Ramos (cell line): ENCODE measurements around the gene HDDC2.

Experiments used
- in situ Hi-C: fragments of 300-500 bp; cut with MboI; formaldehyde crosslinking; loops from one replicate; pipeline ENCODE4 v1.14.3; 2022; ENCODE audit warnings: low sequenced_read_pairs; ENCODE audit not compliant: unreplicated experiment

Gene HDDC2, protein sequence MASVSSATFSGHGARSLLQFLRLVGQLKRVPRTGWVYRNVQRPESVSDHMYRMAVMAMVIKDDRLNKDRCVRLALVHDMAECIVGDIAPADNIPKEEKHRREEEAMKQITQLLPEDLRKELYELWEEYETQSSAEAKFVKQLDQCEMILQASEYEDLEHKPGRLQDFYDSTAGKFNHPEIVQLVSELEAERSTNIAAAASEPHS

DNA sequence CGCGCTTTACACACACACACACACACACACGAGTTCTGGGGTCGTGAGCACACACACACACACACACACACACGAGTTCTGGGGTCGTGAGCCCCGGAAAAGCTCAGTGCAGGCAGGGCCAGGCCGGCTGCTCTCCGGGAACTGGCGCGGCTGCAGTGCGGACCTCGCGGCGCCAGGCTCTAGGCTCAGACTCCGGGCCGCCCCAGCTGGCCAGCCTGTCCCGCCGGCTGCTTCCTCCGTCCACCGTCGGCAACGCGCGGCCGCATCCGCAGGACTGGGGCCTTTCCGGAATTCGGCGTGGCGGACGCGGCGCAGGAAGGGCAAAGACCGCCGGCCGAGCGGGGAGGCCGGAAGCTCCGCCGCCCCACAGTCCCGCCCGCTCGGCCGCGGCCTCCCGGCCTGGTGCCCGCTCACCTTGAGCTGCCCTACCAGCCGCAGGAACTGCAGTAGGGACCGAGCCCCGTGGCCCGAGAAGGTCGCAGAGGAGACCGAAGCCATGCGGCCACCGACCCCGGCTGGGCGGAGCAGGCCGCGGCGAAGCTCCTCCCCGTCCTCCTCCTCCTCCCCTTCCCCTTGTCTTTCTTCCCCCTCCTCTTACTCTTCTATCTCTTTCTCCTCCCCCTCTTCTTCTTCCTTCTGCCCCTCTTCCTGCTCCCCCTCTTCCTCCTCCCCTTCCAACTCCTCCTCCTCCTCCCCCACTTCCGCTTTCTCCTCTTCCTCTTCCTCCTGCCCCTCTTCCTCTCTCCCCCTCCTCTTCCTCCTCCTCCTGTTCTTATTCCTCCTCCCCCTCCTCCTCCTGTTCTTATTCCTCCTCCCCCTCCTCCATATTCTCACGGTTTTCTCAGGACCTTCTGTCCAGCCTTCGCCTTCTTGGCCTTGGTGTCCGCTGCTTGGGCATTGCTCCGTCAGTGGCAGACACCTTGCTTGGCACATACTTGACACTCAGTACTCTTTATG is at the start of gene HDDC2:
Gene HDDC2, minus strand, starts transcription at position 533 of the 957 bp plus-strand sequence. Its CDS starts 35 bp downstream, at position 498.
- in situ Hi-C loops, result loop anchor here (10.0 kb wide), 1 partner anchor 673 kb away; no protein-coding TSS in a partner anchor

DNA sequence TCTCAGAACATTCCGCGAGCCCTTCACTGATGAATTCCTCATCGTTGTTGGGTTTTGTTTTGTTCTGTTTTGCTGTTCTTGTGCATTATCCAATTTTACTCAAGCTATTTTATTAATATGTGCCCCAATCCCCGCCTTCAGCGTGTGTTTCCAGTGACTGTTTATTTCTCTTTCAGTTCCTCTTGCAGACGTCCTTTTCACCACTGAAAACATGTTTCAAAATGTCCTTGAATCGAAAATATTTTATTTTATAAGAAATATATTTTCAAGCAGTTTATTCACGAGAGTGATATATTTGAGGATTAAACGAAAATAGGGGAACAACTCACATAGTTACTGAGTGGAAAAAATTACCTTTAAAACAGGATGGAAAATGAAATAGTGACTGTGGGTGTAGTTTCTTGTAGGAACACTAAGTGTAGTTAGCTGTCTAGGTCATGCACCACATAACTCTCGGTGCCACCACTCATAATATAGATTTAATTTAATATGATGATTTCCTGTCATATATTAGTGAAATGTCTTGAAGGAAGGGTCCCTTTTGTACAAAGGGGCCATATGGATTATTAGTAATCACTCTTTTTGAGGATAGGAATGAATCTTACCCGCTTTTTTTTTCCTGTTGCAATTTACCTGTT is 45.3 kb upstream of the HDDC2 start:
- in situ Hi-C loops, result no loop called here

DNA sequence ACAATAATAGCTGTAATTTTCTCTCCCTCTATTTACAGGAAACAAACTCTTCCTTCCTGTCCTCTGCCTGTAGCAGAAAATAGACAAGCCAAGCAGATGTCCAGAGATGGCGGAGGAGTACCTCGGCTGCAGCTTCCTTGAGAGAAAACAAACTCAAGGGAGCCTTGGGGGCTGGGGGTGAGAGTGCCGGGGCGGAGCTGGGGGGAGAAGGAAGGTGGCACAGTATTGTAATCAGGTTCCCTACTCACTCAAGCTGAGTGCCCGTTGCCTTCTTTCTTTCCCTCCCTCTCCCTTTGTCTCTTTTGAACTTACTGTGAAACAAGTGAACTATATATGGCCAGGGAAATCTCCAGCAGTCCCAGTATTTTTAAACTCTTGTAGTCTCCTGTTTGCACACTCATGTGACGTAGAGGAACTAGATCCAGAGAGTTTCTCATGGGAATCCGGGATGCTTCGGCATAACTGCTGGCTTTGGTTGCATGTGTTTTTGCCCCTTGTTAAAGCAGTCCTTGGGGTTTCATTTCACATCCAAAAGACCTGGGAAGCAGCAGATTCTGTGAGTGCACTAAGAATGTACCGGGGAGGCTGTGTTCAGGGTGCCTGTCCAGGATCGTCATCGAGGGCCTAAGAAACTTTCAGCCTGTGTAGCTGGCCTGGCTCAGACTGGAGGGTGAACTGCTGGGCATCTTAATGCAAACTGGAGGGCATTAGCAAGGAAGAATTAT is 44.6 kb upstream of the HDDC2 start:
- in situ Hi-C loops, result no loop called here

DNA sequence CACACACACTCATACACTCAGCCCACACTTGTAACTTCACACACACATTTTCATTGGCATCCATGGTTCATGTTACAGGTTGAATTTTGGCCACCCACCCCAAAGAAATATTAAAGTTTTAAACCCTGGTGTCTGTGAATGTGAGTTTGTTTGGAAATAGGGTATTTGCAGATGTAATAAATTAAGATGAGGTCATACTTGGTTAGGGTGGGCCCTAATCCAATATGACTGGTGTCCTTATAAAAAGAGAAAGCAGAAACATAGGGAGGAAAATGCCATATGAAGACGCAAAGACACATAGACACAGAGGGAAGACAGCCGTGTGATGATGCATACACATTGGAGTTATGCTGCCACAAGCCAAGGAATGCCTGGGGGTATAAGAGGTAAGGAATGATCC is 39.7 kb upstream of the HDDC2 start:
- in situ Hi-C loops, result no loop called here

DNA sequence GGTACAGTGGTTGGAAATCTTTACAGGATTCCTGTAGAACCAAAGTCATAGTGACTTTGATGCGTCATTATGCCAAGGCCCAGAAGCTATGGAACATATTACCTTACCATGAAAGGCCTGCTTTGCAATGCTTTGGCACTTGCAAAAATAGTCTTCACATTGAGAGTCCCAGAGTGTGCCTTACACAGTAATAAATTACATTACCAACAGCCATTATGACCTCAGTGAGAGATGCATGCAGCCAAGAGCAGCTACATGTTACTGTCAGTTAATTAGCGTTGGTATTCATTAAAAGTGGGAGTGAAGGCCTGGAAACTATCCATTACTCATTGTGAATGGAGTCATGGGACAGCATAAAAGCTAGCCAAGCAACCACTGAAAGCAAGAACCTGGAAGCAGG is 39.2 kb upstream of the HDDC2 start:
- in situ Hi-C loops, result no loop called here

DNA sequence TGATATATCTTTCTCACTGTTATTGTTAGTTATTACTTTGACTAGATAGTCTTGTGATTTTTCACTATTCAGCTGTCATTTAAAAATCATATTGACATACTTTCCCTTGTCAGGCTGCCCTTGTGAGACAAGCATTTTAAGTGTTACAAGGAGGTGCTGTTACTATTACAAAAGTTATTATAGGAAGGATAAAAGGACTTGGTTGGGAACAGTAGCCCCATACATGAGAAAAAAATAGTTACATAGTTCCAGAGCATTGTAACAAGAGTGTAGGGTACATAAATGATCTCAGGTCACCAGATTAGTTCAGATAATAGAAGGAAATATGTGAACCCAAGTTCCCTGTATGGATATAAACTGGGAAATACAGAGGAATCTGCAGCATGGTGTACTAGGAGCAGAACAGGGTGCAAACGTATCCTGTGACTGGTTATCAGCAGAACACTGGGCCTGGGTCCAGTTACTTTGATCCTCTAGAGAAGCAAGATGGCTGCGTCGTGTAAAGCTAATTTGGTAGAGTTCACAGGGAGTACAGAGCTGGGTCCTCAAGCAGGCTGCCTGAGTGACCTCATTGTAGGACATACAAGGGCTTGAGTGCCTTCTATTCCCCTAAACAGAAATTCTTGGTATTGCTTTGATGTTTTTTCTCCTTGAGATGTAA is 38.5 kb upstream of the HDDC2 start:
- in situ Hi-C loops, result no loop called here

DNA sequence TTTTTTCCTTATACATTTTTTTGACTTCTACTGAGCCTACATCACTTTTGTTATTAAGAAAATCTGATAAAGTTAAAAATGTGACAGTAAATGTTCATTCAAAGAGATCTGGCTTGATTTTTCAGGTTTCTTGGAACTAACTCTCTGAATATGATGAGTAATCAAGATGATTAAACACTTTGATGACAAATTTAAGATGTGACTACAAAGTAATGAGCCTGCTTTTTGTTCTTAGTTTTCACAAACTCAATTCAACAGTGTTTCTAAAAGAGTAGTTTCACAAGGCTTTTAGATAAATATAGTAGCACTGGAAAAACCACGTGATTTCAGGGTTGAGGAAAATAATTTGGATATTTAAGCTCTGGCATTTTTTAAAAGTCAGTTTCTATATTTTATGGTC is 37.9 kb upstream of the HDDC2 start:
- in situ Hi-C loops, result no loop called here

DNA sequence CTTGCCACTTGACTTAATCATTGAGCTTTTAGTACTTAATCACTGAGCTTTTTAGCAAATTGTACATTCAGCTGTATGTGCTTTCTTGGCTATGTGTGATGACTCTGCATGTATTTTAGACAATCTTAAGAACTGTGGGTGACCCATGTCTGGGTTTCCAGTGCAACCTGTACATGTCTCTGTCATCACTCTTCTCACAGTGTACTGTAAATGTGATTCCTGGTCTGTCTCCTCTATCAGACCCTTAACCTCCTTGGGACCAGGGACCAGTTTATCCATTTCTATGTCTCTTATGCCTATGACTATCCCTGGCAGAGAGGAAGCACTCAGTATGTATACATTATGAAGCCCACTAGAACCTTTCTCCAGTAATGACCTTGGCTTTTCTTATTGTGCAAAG is 36.6 kb upstream of the HDDC2 start:
- in situ Hi-C loops, result no loop called here

DNA sequence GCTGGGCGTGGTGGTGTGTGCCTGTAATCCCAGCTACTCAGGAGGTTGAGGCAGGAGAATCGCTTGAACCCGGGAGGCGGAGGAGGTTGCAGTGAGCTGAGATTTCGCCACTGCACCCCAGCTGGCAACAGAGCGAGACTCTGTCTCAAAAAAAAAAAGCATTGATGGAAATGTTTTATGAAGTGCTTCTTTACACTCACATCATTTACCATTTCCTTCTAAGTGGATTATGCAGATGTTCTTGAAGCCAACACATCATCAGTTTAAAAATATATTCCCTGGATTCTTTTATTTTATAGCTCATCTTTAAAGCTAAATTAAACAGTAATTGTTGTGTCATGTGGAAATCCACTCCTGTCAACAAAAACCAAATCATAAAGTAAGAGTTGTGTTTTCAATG is 35.9 kb upstream of the HDDC2 start:
- in situ Hi-C loops, result no loop called here

DNA sequence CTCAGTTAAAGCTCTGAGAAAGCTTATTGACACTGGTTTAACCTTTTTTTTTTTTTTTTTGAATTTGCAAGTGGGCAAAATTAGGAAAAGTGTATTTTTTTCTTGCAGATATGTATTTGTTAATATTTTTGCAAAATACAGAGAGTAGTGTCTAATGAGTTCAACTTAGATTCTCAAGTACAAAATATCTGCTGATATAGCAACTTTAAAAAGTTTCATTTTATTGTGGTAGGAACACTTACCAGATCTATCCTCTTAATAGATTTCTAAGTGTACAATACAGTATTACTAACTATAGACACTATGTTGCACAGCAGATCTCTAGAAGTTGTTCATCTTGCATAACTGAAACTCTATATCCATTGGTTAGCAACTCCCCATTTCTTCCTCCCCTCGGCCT is 30.9 kb upstream of the HDDC2 start:
- in situ Hi-C loops, result no loop called here

DNA sequence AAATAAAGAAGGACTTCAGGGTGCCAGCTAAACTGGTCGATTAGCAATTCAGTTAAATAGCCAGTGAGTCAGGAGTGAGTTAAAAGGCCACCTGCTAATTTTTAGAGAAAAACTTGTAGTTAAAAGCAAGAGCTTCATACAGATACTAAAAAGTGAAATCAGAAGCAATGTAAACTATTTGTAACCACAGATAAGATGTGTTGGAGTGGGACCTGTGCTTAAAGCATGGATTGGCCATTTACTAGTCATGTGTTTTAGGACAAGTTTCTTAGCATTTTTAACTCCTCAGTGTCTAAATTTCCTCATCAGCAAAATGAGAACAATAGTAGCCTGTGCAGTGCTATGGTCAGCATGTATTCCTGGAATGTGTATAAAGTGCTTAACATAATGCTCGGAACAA is 23.8 kb upstream of the HDDC2 start:
- in situ Hi-C loops, result no loop called here

DNA sequence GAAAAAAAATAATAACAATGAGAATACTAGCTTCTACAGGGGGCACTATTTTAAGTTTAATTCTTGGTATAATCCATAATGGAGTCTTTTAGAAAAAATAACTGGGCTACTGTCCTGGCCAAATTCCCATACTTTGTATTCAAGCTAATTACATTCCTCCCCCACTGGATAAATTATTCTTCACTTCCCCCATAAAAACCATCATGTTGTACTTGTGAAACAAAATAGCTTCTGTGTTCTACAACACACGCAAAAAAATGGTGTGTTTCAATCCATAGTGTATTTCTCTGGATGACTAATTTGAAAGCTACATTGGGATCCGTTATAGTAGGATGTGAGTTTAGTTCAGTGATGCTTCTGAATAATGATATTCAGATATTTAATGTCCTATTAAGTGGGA is 21.6 kb upstream of the HDDC2 start:
- in situ Hi-C loops, result no loop called here

DNA sequence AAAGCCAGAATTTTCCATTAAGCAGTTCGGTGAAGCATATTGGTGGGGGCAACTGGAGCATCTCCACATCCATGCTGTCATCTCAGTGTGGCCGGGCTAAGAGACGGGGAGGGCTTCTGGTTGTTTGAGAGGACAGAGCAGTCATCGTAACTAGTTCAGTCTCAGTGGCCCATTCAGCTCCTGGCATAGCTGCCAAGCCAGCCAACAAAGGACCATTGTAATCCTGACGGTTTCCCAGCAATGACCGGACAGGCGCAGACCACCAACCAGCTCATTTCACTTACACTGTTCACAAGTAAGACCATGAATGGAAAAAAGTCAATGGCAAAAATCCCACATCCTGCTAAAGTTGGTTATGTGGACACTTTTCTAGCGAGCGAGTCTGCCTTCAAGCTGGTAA is 14.9 kb upstream of the HDDC2 start:
- in situ Hi-C loops, result loop anchor here (10.0 kb wide), 1 partner anchor 198 kb away; no protein-coding TSS in a partner anchor

DNA sequence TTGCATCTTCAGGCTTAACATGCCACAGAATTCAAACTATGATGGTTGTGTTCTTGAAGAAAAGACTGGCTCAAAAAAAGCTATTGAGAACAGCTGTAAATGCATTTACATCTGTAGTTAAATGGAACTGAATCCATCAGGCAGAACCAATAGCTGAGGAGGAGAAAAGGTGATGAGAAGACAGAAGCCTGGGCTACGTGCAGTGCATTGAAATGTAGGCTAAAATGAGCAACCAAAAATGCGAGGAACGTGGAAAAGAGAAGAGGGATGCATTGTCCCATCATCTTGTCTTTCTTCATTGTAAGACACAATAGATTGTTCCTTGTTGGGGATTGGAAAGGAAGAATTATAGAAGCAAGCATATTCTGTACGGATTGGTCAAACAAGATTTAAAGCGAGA is 13.8 kb upstream of the HDDC2 start:
- in situ Hi-C loops, result loop anchor here (10.0 kb wide), 1 partner anchor 199 kb away; no protein-coding TSS in a partner anchor

DNA sequence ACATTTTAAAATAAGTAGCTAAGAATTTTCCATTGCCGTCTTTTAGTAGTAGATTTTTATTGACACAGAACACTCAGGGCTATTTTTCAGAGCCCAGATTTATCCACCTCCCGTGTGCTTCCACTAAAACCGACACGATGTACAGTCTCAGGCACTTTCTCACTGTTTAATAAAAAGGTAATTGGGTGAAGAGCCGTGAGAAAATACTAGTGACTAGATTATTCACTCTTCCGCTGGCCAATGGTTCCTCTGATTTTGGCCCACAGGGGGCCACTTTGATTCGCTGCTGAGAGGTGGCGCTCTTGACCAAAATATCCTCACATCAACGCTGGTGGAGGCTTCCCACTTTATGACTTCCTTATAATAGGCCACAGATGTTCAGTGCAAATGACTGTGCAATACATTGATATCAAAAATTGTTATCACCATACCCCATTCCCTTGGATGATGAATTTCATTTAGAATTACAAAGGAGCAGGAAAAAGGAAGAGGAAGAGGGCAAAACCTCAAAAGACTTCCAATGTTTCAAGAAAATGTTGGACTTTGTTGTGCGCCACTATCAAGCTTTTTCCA is 12.3 kb upstream of the HDDC2 start:
- in situ Hi-C loops, result loop anchor here (5.0 to 10.0 kb wide), 2 partner anchors 201 to 453 kb away; no protein-coding TSS in a partner anchor

DNA sequence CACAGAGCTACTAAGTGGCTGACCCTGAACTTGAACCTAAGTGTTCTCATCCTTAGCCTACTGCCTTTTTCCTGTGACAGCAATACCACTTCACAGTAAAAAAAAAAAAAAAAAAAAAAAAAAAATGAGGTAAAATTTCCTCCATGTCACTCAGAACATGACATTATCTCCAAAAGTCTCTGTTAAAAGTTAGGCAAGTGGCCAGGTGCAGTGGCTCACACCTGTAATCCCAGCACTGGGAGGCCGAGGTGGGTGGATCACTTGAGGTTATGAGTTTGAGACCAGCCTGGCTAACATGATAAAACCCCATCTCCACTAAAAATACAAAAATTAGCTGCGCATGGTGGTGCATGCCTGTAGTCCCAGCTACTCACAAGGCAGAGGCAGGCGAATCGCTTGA is 11.2 kb upstream of the HDDC2 start:
- in situ Hi-C loops, result loop anchor here (5.0 to 10.0 kb wide), 2 partner anchors 202 to 454 kb away; no protein-coding TSS in a partner anchor

DNA sequence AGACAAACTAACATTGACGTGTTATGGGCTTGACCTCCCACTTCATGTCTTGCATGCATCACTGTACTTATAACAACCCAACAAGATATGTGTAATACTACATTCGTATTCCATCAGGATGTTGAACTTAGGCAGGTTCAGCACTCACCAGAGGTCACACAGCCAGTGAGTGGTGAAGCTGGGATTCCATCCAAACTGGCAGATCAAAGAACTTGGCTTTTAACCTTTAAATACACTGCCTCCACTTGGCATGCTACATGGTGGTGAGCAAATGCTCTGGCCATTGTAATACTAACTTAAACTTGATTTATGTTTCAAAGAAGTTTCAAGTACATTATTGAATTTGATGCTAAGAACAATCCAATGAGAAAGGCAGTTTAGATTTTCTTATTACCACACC is 10.7 kb upstream of the HDDC2 start:
- in situ Hi-C loops, result loop anchor here (5.0 to 10.0 kb wide), 2 partner anchors 202 to 455 kb away; no protein-coding TSS in a partner anchor

DNA sequence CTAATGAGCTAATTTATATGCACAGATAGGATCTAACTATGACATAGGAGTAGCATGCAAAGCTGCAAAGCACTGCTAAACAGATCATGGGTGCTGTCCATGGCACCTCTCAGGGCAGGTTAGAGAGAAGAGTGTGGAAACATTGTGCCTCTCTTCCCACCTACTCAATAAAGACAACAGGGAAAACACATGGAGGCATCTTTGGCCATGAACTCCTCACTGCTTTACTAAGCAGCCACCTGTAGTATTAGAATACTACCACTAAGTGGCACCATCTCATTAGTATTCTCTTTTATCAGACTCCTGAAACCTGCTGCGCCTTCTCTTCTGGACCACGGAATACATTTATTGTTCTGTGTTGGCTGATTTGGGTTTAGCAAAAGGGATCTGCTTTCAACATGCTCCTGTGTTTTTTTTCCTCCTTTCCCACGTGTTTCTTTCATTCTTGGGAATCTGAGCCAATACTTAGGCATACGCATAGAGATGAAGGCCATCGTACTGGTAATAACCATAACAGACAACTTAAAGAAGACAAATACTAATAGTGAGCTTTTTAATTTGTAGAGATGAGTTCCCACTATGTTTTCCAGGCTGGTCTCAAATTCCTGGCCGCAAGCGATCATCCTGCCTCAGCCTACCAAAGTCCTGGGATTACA is 9.4 kb upstream of the HDDC2 start:
- in situ Hi-C loops, result loop anchor here (5.0 to 10.0 kb wide), 2 partner anchors 204 to 456 kb away; no protein-coding TSS in a partner anchor
